HEK293 (cell line): ENCODE data around the gene TMIGD2.

ENCODE experiments used
- CTCF ChIA-PET: fragments of 350-600 bp; formaldehyde crosslinking; extraction: SDS; loops from one replicate; lab custom pipeline; 2021; ENCODE audit warnings: antibody characterized with exemption; lab: Yijun Ruan, JAX
- POLR2A ChIA-PET: fragments of 300-600 bp; formaldehyde crosslinking; extraction: SDS; loops from one replicate; lab custom pipeline; 2020; ENCODE audit warnings: antibody characterized with exemption, inconsistent platforms; lab: Yijun Ruan, JAX
- H3K27ac ChIP-seq: fragments of 200-500 bp; sonication (Bioruptor generic); 2 replicates; pipeline ENCODE4 v1.5.1; 2014; ENCODE audit warnings: low read depth, low read length, control low read depth, inconsistent platforms; ENCODE audit errors: extremely low read depth
- H3K36me3 ChIP-seq, 2 experiments: fragments of 200-500 bp in 1 of 2; sonication (Bioruptor generic) in 1 of 2; 1 replicate in 1 of 2; 2 replicates in 1 of 2; pipeline ENCODE4 v1.5.1; 2014 to 2017; ENCODE audit warnings: inconsistent platforms in 2 of 2, low read length in 2 of 2; ENCODE audit not compliant: control insufficient read depth in 2 of 2, insufficient read depth in 1 of 2
- H3K4me1 ChIP-seq: fragments of 200-500 bp; sonication (Bioruptor generic); 2 replicates; pipeline ENCODE4 v1.5.1; 2014; ENCODE audit warnings: mild to moderate bottlenecking, low read length, inconsistent platforms; ENCODE audit not compliant: control insufficient read depth, insufficient read depth
- H3K4me3 ChIP-seq: 2 replicates; pipeline ENCODE4 v1.5.1; 2011; ENCODE audit warnings: low read depth, mild to moderate bottlenecking, control low read depth, low read length, moderate library complexity
- H3K9me3 ChIP-seq: fragments of 200-500 bp; sonication (Bioruptor generic); 2 replicates; pipeline ENCODE4 v1.5.1; 2014; ENCODE audit warnings: low read depth, low read length, inconsistent platforms; ENCODE audit not compliant: control insufficient read depth, insufficient read depth
- MZF1 ChIP-seq: fragments of 450-650 bp; formaldehyde crosslinking; IDR thresholded peaks from 2 replicates; pipeline ENCODE4 v1.5.1; 2017; ENCODE audit warnings: missing biosample characterization, missing genetic modification characterization, borderline replicate concordance
- OSR2 ChIP-seq: fragments of 450-650 bp; formaldehyde crosslinking; IDR thresholded peaks from 2 replicates; pipeline ENCODE4 v1.5.1; 2016; ENCODE audit warnings: missing biosample characterization, missing genetic modification characterization
- PRDM1 ChIP-seq: fragments of 450-650 bp; formaldehyde crosslinking; IDR thresholded peaks from 2 replicates; pipeline ENCODE4; 2016; ENCODE audit warnings: missing biosample characterization, missing genetic modification characterization
- WT1 ChIP-seq: fragments of 450-650 bp; formaldehyde crosslinking; IDR thresholded peaks from 2 replicates; pipeline ENCODE4 v1.5.1; 2016; ENCODE audit warnings: missing biosample characterization, missing genetic modification characterization
- ZBTB1 ChIP-seq: fragments of 450-650 bp; formaldehyde crosslinking; IDR thresholded peaks from 2 replicates; pipeline ENCODE4 v1.5.1; 2016; ENCODE audit warnings: missing biosample characterization, missing genetic modification characterization
- ZFP3 ChIP-seq: fragments of 450-650 bp; formaldehyde crosslinking; IDR thresholded peaks from 2 replicates; pipeline ENCODE4 v1.5.1; 2016; ENCODE audit warnings: low read depth, missing biosample characterization, missing genetic modification characterization
- ZNF248 ChIP-seq: fragments of 450-650 bp; formaldehyde crosslinking; IDR thresholded peaks from 2 replicates; pipeline ENCODE4 v1.5.1; 2017; ENCODE audit warnings: missing biosample characterization, missing genetic modification characterization
- ZNF366 ChIP-seq: fragments of 450-650 bp; formaldehyde crosslinking; conservative IDR thresholded peaks from 2 replicates; pipeline ENCODE4 v1.5.1; 2016; ENCODE audit warnings: missing biosample characterization, missing genetic modification characterization
- ZNF391 ChIP-seq: fragments of 450-650 bp; formaldehyde crosslinking; IDR thresholded peaks from 2 replicates; pipeline ENCODE4 v1.5.1; 2016; ENCODE audit warnings: low read depth, missing biosample characterization, missing genetic modification characterization, borderline replicate concordance
- ZNF670 ChIP-seq: fragments of 450-650 bp; formaldehyde crosslinking; IDR thresholded peaks from 2 replicates; pipeline ENCODE4 v1.5.1; 2016; ENCODE audit warnings: missing biosample characterization, missing genetic modification characterization, low read depth
- ZNF701 ChIP-seq: fragments of 450-650 bp; formaldehyde crosslinking; IDR thresholded peaks from 2 replicates; pipeline ENCODE4 v1.5.1; 2016; ENCODE audit warnings: missing biosample characterization, missing genetic modification characterization
- ZSCAN16 ChIP-seq: fragments of 450-650 bp; formaldehyde crosslinking; IDR thresholded peaks from 2 replicates; pipeline ENCODE4 v1.5.1; 2016; ENCODE audit warnings: missing biosample characterization, missing genetic modification characterization
- TF ChIP-seq, protein P1 (sequence below): fragments of 450-650 bp; formaldehyde crosslinking; IDR thresholded peaks from 2 replicates; pipeline ENCODE4 v1.5.1; 2016; ENCODE audit warnings: missing biosample characterization, missing genetic modification characterization
- TF ChIP-seq, protein P2 (sequence below): fragments of 450-650 bp; formaldehyde crosslinking; IDR thresholded peaks from 2 replicates; pipeline ENCODE4 v1.5.1; 2016; ENCODE audit warnings: missing biosample characterization, missing genetic modification characterization
- TF ChIP-seq, protein P3 (sequence below): fragments of 450-650 bp; formaldehyde crosslinking; IDR thresholded peaks from 2 replicates; pipeline ENCODE4 v1.5.1; 2016; ENCODE audit warnings: missing biosample characterization, missing genetic modification characterization

TMIGD2 gene

DNA sequence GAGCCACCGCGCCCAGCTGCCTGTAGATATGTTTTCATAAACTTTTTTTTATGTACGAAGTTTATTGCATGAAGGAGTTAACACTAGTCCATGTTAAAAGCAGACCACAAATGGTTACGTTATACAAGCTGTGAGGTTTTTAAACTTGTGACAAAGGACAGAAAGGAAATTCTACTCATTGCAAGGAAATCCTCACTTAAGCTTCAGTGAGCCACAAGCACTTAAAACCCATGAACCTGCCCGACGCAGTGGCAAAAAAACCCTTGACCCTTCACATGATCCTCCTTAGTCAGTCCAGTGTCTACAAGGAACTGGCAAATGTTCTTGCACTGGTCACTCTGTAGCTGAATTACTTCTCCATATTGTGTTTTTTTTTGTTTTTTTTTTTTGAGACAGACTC is 45.3 kb upstream of the TMIGD2 start (continued):
- TF ChIP-seq ZNF391 (tag by site-specific recombination) (no peak), MZF1 (tag by site-specific recombination) (no peak), WT1 (tag by site-specific recombination) (no peak), PRDM1 (tag by site-specific recombination) (no peak), ZNF248 (no peak), OSR2 (tag by site-specific recombination) (no peak)
- TF ChIP-seq, protein P1, sequence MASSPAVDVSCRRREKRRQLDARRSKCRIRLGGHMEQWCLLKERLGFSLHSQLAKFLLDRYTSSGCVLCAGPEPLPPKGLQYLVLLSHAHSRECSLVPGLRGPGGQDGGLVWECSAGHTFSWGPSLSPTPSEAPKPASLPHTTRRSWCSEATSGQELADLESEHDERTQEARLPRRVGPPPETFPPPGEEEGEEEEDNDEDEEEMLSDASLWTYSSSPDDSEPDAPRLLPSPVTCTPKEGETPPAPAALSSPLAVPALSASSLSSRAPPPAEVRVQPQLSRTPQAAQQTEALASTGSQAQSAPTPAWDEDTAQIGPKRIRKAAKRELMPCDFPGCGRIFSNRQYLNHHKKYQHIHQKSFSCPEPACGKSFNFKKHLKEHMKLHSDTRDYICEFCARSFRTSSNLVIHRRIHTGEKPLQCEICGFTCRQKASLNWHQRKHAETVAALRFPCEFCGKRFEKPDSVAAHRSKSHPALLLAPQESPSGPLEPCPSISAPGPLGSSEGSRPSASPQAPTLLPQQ, result no peak

DNA sequence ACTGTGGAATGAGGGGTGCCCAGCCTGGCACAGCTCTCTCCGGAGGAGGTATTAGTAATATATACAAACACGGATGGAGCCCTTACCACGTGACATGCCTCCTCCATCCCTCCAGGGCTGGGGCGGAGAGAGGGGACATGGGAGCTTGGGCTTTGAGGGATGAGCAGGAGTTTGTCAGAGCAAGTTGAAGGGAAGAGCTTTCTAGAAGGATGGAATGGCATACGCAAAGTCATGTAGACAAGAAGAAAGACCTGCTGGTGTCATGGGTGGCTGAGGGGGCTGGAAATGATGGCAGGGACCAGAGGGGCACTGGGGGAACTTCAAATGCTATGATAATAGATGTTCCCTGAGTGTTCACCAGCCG is 43.8 kb upstream of the TMIGD2 start:
- Histone ChIP-seq H3K27ac (no peak overlapping the region), H3K9me3 (no peaks in the 10 kb centered on the region), H3K36me3 (peaks cover 12 to 28% of the 10 kb centered on the region in 2 experiments; a peak in 2 of 3 replicates), H3K4me3 (no peak overlapping the region), H3K4me1 (peaks cover 3% of the 10 kb centered on the region; the same call in 1 of the 2 replicates)
- CTCF ChIA-PET, result interaction anchor here (0.7 to 3.9 kb wide), 3 partner anchors 79 to 924 kb away, joined by 3 to 37 read pairs (median 5); no protein-coding TSS in a partner anchor
- TF ChIP-seq ZBTB1 (no peak), ZFP3 (peak; percentile 97)
- POLR2A ChIA-PET, result no interaction called here

DNA sequence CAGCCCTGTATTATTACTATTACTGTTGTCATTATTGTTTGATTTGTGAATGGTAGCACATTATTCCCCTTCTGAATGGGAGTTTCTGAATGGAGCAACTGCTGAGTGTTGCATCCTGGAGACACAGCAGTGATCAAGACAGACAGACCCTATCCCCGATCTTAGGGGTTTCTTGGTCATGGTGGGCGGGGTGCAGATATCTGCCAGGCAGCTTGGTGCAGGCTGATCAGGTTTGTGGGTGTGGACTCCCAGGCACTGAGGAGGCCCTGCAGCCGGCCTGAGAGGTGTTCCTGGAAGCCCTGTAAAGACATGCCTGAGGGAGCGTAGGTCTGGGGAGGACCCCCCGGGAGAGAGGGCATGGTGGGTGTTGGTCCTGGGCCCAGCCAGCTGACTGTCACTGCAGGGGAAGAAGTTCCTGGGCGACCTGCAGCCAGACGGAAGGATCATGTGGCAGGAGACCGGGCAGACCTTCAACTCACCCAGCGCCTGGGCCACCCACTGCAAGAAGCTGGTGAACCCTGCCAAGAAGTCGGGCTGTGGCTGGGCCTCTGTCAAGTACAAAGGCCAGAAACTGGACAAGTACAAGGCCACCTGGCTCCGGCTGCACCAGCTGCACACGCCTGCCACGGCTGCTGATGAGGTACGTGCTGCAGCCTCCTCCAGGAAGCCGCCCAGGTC is 43.3 kb upstream of the TMIGD2 start:
- TF ChIP-seq ZFP3 (no peak), ZNF366 (no peak), ZSCAN16 (tag by site-specific recombination) (no peak), ZNF670 (tag by site-specific recombination) (no peak), ZNF701 (tag by site-specific recombination) (no peak)
- TF ChIP-seq, protein P2, sequence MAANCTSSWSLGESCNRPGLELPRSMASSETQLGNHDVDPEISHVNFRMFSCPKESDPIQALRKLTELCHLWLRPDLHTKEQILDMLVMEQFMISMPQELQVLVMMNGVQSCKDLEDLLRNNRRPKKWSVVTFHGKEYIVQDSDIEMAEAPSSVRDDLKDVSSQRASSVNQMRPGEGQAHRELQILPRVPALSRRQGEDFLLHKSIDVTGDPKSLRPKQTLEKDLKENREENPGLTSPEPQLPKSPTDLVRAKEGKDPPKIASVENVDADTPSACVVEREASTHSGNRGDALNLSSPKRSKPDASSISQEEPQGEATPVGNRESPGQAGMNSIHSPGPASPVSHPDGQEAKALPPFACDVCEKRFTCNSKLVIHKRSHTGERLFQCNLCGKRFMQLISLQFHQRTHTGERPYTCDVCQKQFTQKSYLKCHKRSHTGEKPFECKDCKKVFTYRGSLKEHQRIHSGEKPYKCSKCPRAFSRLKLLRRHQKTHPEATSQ (tag by site-specific recombination), result no peak
- TF ChIP-seq, protein P3, sequence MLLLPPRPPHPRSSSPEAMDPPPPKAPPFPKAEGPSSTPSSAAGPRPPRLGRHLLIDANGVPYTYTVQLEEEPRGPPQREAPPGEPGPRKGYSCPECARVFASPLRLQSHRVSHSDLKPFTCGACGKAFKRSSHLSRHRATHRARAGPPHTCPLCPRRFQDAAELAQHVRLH (tag by site-specific recombination), result no peak
- peaks cover 12 to 23% of the 10 kb centered on the region in 2 experiments; a peak in 2 of 3 replicates for H3K36me3 ChIP-seq
- H3K9me3 ChIP-seq, result no peaks in the 10 kb centered on the region
- no peak overlapping the region for H3K27ac ChIP-seq
- H3K4me1 ChIP-seq, result peaks cover 3% of the 10 kb centered on the region; the same call in 1 of the 2 replicates
- CTCF ChIA-PET, result interaction anchor here (0.7 to 3.9 kb wide), 3 partner anchors 14 to 924 kb away, joined by 4 to 37 read pairs (median 5); no protein-coding TSS in a partner anchor
- POLR2A ChIA-PET, result interaction anchor here (0.6 to 1.2 kb wide), 3 partner anchors 7 to 143 kb away, joined by 3 to 9 read pairs (median 4); partner anchors contain the start of gene CHAF1A
- H3K4me3 ChIP-seq, result no peak overlapping the region
